T-helper 2 cell treated with Interferon-gamma antibody and Interleukin-4, amounts not matched to agents 5 μg/mL and 100 μg/mL, for 36 hours (primary cell): Measurements from ENCODE around the gene SOBP.

Experiments used
- DNase-seq: peaks from one replicate; pipeline ENCODE4 v3.0.0; 2021; ENCODE audit warnings: low spot score
- H3K27ac Mint-ChIP-seq: one replicate; pipeline ENCODE4 v1.8.0; 2021; ENCODE audit warnings: mild to moderate bottlenecking, mixed read lengths
- H3K27me3 Mint-ChIP-seq: one replicate; pipeline ENCODE4 v1.8.0; 2021; ENCODE audit warnings: low read depth, mixed read lengths
- H3K36me3 Mint-ChIP-seq: one replicate; pipeline ENCODE4 v1.8.0; 2021; ENCODE audit warnings: low read depth, mixed read lengths
- H3K4me1 Mint-ChIP-seq: one replicate; pipeline ENCODE4 v1.8.0; 2021; ENCODE audit warnings: low read depth, mixed read lengths
- H3K4me3 Mint-ChIP-seq: one replicate; pipeline ENCODE4 v1.8.0; 2022; ENCODE audit warnings: mild to moderate bottlenecking, moderate library complexity, mixed read lengths
- H3K9me3 Mint-ChIP-seq: one replicate; pipeline ENCODE4 v1.8.0; 2021; ENCODE audit warnings: mixed read lengths

Gene SOBP

GRCh38 chr6:107585815-107586435 lies 96.0 kb downstream of the SOBP start:
- no peaks in the 10 kb centered on the region for H3K9me3 Mint-ChIP-seq
- no peaks in the 10 kb centered on the region for H3K36me3 Mint-ChIP-seq
- H3K4me3 Mint-ChIP-seq = no peak overlapping the region
- no peak for DNase-seq
- peaks cover 70% of the 10 kb centered on the region for H3K27me3 Mint-ChIP-seq
- no peak overlapping the region for H3K27ac Mint-ChIP-seq
- no peaks in the 10 kb centered on the region for H3K4me1 Mint-ChIP-seq

GRCh38 chr6:107587451-107587850 lies 97.5 kb downstream of the SOBP start:
- no peaks in the 10 kb centered on the region for H3K4me1 Mint-ChIP-seq
- no peaks in the 10 kb centered on the region for H3K36me3 Mint-ChIP-seq
- no peaks in the 10 kb centered on the region for H3K9me3 Mint-ChIP-seq
- H3K27me3 Mint-ChIP-seq = peaks cover 68% of the 10 kb centered on the region
- H3K4me3 Mint-ChIP-seq = no peak overlapping the region
- no peak for DNase-seq
- H3K27ac Mint-ChIP-seq = no peak overlapping the region

- no peaks in the 10 kb centered on the region for H3K4me1 Mint-ChIP-seq
- no peak overlapping the region for H3K4me3 Mint-ChIP-seq
- H3K27me3 Mint-ChIP-seq = peaks cover 70% of the 10 kb centered on the region
- no peak for DNase-seq
- no peaks in the 10 kb centered on the region for H3K9me3 Mint-ChIP-seq
- H3K36me3 Mint-ChIP-seq = no peaks in the 10 kb centered on the region
- H3K27ac Mint-ChIP-seq = no peak overlapping the region
Observed at GRCh38 chr6:107589199-107589598, 99.3 kb downstream of the SOBP start.

- Mint-ChIP-seq H3K27ac (no peak overlapping the region), H3K9me3 (no peaks in the 10 kb centered on the region), H3K36me3 (no peaks in the 10 kb centered on the region), H3K4me1 (no peaks in the 10 kb centered on the region), H3K4me3 (no peak overlapping the region), H3K27me3 (peaks cover 76% of the 10 kb centered on the region)
- no peak for DNase-seq
Observed at GRCh38 chr6:107589934-107590333, 100.0 kb downstream of the SOBP start.

GRCh38 chr6:107590378-107590777 lies 100.5 kb downstream of the SOBP start:
- H3K4me1 Mint-ChIP-seq = no peaks in the 10 kb centered on the region
- DNase-seq = no peak
- no peaks in the 10 kb centered on the region for H3K9me3 Mint-ChIP-seq
- H3K36me3 Mint-ChIP-seq = no peaks in the 10 kb centered on the region
- peaks cover 73% of the 10 kb centered on the region for H3K27me3 Mint-ChIP-seq
- no peak overlapping the region for H3K4me3 Mint-ChIP-seq
- H3K27ac Mint-ChIP-seq = no peak overlapping the region

- Mint-ChIP-seq H3K27ac (no peak overlapping the region), H3K9me3 (no peaks in the 10 kb centered on the region), H3K4me1 (no peaks in the 10 kb centered on the region), H3K27me3 (peaks cover 72% of the 10 kb centered on the region), H3K4me3 (no peak overlapping the region), H3K36me3 (no peaks in the 10 kb centered on the region)
- no peak for DNase-seq
Observed at GRCh38 chr6:107591346-107591745, 101.4 kb downstream of the SOBP start.

DNA sequence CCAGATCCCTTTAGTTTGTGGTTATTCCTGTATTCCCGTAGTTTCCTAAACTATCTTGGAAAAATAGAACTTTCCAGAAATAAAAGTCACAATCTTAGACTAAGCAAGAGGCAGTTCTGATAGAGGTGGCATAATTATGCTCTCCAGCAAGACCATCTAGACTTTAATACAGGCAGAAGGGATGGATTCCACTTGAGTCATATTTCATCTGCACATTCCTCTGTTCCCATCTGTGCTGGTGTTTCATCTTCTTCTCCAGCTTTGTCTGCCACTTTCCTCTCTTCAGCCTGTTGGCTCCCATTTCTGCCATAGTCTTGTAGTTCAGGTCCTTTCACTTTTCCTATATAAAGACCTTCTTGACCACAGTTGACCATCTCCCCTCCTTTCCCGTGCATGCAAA lies 102.9 kb downstream of the SOBP start:
- no peak overlapping the region for H3K27ac Mint-ChIP-seq
- H3K27me3 Mint-ChIP-seq = peaks cover 68% of the 10 kb centered on the region
- no peaks in the 10 kb centered on the region for H3K9me3 Mint-ChIP-seq
- no peaks in the 10 kb centered on the region for H3K36me3 Mint-ChIP-seq
- no peaks in the 10 kb centered on the region for H3K4me1 Mint-ChIP-seq
- no peak for DNase-seq
- no peak overlapping the region for H3K4me3 Mint-ChIP-seq

DNA sequence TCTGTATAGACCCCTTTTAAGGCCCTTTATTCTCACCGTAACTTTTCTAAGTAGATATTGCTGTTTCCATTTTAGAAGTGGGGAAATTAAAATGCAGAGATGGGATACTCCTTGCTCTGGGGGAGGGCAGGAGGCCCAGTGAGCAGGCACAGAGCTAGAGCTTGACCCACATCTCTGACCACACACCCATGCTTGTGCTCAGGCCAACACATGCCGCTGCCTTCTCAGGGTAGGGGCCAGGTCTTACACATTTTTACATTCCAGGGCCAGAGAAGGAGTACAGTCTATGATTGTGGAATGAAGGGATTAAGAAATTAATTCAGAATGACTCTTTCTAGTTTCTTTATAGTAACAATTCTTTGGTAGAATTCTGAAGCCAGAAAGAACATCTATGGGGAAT lies 104.8 kb downstream of the SOBP start:
- DNase-seq = no peak
- Mint-ChIP-seq H3K27ac (no peak overlapping the region), H3K36me3 (no peaks in the 10 kb centered on the region), H3K4me1 (no peaks in the 10 kb centered on the region), H3K9me3 (no peaks in the 10 kb centered on the region), H3K27me3 (peaks cover 66% of the 10 kb centered on the region), H3K4me3 (no peak overlapping the region)

DNA sequence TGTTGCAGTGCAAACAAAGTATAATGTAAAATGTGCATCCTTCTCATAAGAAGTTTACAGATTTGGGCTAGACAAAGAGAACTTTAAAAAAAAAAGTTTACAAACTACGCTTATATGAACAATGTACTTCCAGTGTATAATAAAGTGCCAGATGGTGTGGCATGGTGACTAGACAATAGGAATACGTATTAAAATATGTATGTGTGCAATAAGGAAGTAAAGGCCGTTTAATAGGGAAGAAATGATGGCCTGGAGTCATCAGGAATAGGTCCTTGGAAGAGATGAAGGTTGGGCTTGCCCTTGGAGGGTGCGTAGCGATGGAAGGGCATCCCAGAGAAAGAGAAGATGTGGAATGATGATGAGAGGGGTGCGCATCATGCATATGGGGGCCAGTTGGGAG lies 108.2 kb downstream of the SOBP start:
- no peaks in the 10 kb centered on the region for H3K4me1 Mint-ChIP-seq
- no peak overlapping the region for H3K27ac Mint-ChIP-seq
- DNase-seq = no peak
- peaks cover 63% of the 10 kb centered on the region for H3K27me3 Mint-ChIP-seq
- H3K9me3 Mint-ChIP-seq = no peaks in the 10 kb centered on the region
- H3K36me3 Mint-ChIP-seq = no peaks in the 10 kb centered on the region
- no peak overlapping the region for H3K4me3 Mint-ChIP-seq

GRCh38 chr6:107599043-107599442 lies 109.1 kb downstream of the SOBP start:
- Mint-ChIP-seq H3K27ac (no peak overlapping the region), H3K4me1 (no peaks in the 10 kb centered on the region), H3K36me3 (no peaks in the 10 kb centered on the region), H3K4me3 (no peak overlapping the region), H3K27me3 (peaks cover 58% of the 10 kb centered on the region), H3K9me3 (no peaks in the 10 kb centered on the region)
- DNase-seq = no peak

DNA sequence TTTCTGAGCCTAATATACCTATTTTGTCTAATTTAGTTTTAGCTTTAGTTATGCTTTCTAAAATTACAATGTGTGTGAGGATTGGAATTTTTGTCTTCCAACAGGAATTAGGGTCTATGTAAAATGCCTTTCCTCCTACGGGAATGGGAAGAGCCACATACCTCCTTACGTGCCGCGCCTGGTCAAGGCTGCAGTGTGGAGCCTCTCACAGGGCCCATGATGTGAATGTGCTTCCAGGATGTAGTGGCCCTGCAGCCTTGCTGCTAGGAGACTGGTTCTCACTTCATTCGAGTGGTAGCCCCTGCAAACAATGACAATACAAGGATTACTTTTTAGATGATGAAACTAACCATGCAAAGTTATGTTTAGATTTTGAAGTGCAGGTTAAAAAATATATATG lies 110.2 kb downstream of the SOBP start:
- no peaks in the 10 kb centered on the region for H3K4me1 Mint-ChIP-seq
- H3K36me3 Mint-ChIP-seq = no peaks in the 10 kb centered on the region
- H3K27me3 Mint-ChIP-seq = peaks cover 49% of the 10 kb centered on the region
- no peak for DNase-seq
- H3K4me3 Mint-ChIP-seq = no peak overlapping the region
- no peaks in the 10 kb centered on the region for H3K9me3 Mint-ChIP-seq
- no peak overlapping the region for H3K27ac Mint-ChIP-seq

DNA sequence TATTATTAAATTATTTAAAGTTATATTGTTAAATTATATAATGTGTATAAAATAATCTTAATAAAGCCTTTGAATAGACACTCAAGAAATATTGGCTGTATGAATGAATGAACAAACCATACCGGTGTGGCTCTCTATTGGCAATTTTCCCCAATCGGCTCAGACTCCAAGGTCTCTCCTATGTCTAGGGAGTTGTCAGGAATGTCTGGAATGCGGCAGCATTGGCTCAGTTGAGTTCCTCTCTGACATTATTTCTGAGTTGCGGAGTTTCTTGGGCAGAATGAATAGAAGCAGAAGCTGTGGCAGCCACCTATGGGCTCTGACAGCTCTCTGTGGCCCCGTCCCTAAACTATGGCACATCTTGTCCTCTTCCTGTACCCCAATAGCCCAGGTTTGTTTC lies 111.0 kb downstream of the SOBP start:
- H3K36me3 Mint-ChIP-seq = no peaks in the 10 kb centered on the region
- no peak for DNase-seq
- no peaks in the 10 kb centered on the region for H3K4me1 Mint-ChIP-seq
- H3K4me3 Mint-ChIP-seq = no peak overlapping the region
- no peak overlapping the region for H3K27ac Mint-ChIP-seq
- peaks cover 44% of the 10 kb centered on the region for H3K27me3 Mint-ChIP-seq
- no peaks in the 10 kb centered on the region for H3K9me3 Mint-ChIP-seq

DNA sequence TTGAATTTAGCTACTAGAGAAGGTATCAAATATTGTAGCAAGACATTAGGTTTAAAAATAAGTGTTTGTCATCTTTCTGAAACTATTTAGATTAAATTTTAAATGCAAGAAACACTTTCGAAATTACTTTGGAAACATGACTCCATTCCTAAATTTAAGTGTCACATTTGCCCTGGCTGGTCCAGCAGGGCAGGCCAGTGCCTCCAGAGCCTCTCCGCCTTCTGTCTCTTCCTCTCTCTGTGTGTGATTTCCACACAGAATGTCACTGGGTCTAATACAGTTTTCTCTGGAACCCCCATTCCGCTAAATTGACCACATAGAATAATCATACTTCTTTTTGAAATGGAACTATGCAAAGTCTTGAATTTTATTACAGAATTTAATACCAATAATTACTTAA lies 111.5 kb downstream of the SOBP start:
- no peaks in the 10 kb centered on the region for H3K4me1 Mint-ChIP-seq
- DNase-seq = no peak
- no peaks in the 10 kb centered on the region for H3K36me3 Mint-ChIP-seq
- no peak overlapping the region for H3K27ac Mint-ChIP-seq
- H3K4me3 Mint-ChIP-seq = no peak overlapping the region
- peaks cover 40% of the 10 kb centered on the region for H3K27me3 Mint-ChIP-seq
- H3K9me3 Mint-ChIP-seq = no peaks in the 10 kb centered on the region

- H3K27ac Mint-ChIP-seq = no peak overlapping the region
- peaks cover 34% of the 10 kb centered on the region for H3K27me3 Mint-ChIP-seq
- H3K4me3 Mint-ChIP-seq = no peak overlapping the region
- no peaks in the 10 kb centered on the region for H3K9me3 Mint-ChIP-seq
- H3K36me3 Mint-ChIP-seq = no peaks in the 10 kb centered on the region
- no peaks in the 10 kb centered on the region for H3K4me1 Mint-ChIP-seq
- no peak for DNase-seq
Observed at GRCh38 chr6:107602321-107603005, 112.5 kb downstream of the SOBP start.

DNA sequence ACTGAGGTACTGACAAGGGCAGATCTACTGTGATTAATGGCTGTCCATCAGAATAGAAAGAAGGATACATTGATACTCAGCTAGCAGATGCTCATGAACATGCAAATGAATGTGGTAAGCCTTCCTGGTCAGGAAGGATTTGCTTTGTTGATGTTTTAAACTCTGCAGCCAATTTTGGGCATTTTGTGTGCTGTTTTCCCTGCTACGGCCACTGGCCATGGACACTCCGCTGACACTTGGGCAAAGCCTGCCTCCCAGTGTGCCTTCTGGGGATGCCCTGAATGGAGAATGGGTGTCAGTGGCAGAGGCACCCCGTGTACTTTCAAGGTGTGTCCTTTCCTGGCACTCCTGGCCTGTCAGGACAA lies 113.1 kb downstream of the SOBP start:
- Mint-ChIP-seq H3K36me3 (no peaks in the 10 kb centered on the region), H3K27me3 (peaks cover 37% of the 10 kb centered on the region), H3K4me3 (no peak overlapping the region)

More for the DNA sequence above, 113.1 kb downstream of the SOBP start:
- Mint-ChIP-seq H3K27ac (no peak overlapping the region), H3K9me3 (no peaks in the 10 kb centered on the region), H3K4me1 (no peaks in the 10 kb centered on the region)
- DNase-seq = no peak
